ENCODE measurements around the gene SNTG2.

The SNTG2 gene

GRCh38 chr2:1269812-1270211, 319.2 kb downstream of the SNTG2 start:
- H3K36me3 ChIP-seq (ENCODE audit: control insufficient read depth, low read depth, low read length), result no peaks in the 10 kb centered on the region
- no peaks in the 10 kb centered on the region for H3K27me3 ChIP-seq (ENCODE audit: control insufficient read depth, insufficient read depth, low read length)
- H3K4me1 ChIP-seq (ENCODE audit: control insufficient read depth, low read depth, low read length), result no peaks in the 10 kb centered on the region
- H3K9ac ChIP-seq (ENCODE audit: low read length), result no peak overlapping the region
- no peak overlapping the region for H3K4me3 ChIP-seq (ENCODE audit: low read length)
- H3K9me3 ChIP-seq (ENCODE audit: control insufficient read depth, low read depth, low read length), result no peaks in the 10 kb centered on the region
- no peak overlapping the region for H3K27ac ChIP-seq (ENCODE audit: low read length)

GRCh38 chr2:1272835-1273234, 322.2 kb downstream of the SNTG2 start:
- Histone ChIP-seq H3K9ac (ENCODE audit: low read length) (no peak overlapping the region), H3K27me3 (ENCODE audit: control insufficient read depth, insufficient read depth, low read length) (no peaks in the 10 kb centered on the region), H3K36me3 (ENCODE audit: control insufficient read depth, low read depth, low read length) (no peaks in the 10 kb centered on the region), H3K9me3 (ENCODE audit: control insufficient read depth, low read depth, low read length) (no peaks in the 10 kb centered on the region), H3K4me1 (ENCODE audit: control insufficient read depth, low read depth, low read length) (no peaks in the 10 kb centered on the region), H3K27ac (ENCODE audit: low read length) (no peak overlapping the region), H3K4me3 (ENCODE audit: low read length) (no peak overlapping the region)

DNA sequence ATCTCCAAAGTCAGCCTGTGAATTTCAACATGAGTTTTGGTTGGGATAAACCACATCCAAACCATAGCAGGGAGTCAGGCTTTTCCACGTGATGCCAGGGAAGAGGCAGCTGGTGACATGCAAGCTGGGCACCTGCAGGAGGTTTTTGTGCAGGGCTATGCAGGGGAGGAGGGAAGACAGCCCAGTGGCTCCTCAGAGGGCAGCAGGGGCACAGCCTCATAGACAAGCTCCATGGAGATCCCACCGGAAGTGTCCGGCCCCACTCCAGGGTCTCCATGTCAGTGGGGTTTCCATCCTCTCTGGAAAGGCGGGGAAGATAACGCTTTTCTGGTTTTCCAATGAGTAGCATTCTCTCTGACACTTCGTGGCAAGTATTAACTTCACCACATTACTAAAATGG, 327.0 kb downstream of the SNTG2 start:
- Histone ChIP-seq H3K36me3 (ENCODE audit: control insufficient read depth, low read depth, low read length) (no peaks in the 10 kb centered on the region), H3K9me3 (ENCODE audit: control insufficient read depth, low read depth, low read length) (no peaks in the 10 kb centered on the region), H3K4me3 (ENCODE audit: low read length) (no peak overlapping the region), H3K27ac (ENCODE audit: low read length) (no peak overlapping the region), H3K9ac (ENCODE audit: low read length) (no peak overlapping the region), H3K4me1 (ENCODE audit: control insufficient read depth, low read depth, low read length) (no peaks in the 10 kb centered on the region), H3K27me3 (ENCODE audit: control insufficient read depth, insufficient read depth, low read length) (no peaks in the 10 kb centered on the region)

- Histone ChIP-seq H3K9ac (ENCODE audit: low read length) (no peak overlapping the region), H3K9me3 (ENCODE audit: control insufficient read depth, low read depth, low read length) (no peaks in the 10 kb centered on the region), H3K27me3 (ENCODE audit: control insufficient read depth, insufficient read depth, low read length) (no peaks in the 10 kb centered on the region), H3K4me1 (ENCODE audit: control insufficient read depth, low read depth, low read length) (no peaks in the 10 kb centered on the region), H3K4me3 (ENCODE audit: low read length) (no peak overlapping the region), H3K36me3 (ENCODE audit: control insufficient read depth, low read depth, low read length) (no peaks in the 10 kb centered on the region), H3K27ac (ENCODE audit: low read length) (no peak overlapping the region)
Measured at GRCh38 chr2:1278125-1278524, 327.5 kb downstream of the SNTG2 start.

- Histone ChIP-seq H3K4me1 (ENCODE audit: control insufficient read depth, low read depth, low read length) (no peaks in the 10 kb centered on the region), H3K27ac (ENCODE audit: low read length) (no peak overlapping the region), H3K27me3 (ENCODE audit: control insufficient read depth, insufficient read depth, low read length) (no peaks in the 10 kb centered on the region), H3K9ac (ENCODE audit: low read length) (no peak overlapping the region), H3K4me3 (ENCODE audit: low read length) (no peak overlapping the region), H3K36me3 (ENCODE audit: control insufficient read depth, low read depth, low read length) (no peaks in the 10 kb centered on the region), H3K9me3 (ENCODE audit: control insufficient read depth, low read depth, low read length) (no peaks in the 10 kb centered on the region)
Measured at GRCh38 chr2:1278861-1279260, 328.2 kb downstream of the SNTG2 start.

- Histone ChIP-seq H3K27me3 (ENCODE audit: control insufficient read depth, insufficient read depth, low read length) (no peaks in the 10 kb centered on the region), H3K4me1 (ENCODE audit: control insufficient read depth, low read depth, low read length) (no peaks in the 10 kb centered on the region), H3K36me3 (ENCODE audit: control insufficient read depth, low read depth, low read length) (no peaks in the 10 kb centered on the region), H3K9ac (ENCODE audit: low read length) (no peak overlapping the region), H3K27ac (ENCODE audit: low read length) (no peak overlapping the region), H3K4me3 (ENCODE audit: low read length) (no peak overlapping the region), H3K9me3 (ENCODE audit: control insufficient read depth, low read depth, low read length) (no peaks in the 10 kb centered on the region)
Measured at GRCh38 chr2:1282552-1282951, 331.9 kb downstream of the SNTG2 start.

DNA sequence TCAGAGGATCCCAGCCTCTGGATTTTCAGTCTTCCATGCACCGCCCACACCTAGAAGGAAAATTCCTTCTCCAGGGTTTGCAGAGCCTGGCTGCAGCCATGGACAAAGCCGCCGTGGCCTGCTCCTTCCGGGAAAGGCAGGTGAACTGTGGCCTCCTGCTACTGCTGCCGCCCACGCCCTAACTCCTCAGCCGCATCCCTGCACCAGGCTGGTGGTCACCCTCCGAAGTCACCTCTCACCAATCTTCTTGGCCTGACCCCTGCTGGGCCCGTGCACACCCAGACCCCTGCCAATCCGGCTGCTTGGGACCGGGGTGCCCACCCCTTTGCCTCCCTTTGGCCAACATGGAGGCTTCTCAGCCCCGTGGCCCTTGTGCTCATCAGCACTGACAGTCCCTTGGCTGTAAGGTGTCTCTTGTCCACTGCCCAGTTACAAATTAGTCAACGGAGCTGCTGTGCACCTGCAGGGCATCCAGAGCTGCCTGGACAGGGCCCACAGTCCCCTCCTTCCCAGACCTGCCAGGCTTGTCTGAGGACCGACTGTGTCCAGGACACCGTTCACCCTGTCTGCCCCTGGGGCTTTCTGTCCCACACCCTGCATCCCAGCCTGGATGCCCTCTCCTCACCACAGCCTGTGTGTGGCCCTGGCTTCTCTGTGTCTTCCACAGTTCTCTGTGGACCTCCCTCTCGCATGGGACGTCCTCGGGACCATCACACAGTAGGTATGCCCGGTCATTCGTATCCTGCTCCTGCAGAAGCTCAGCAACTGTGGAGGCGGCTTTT, 332.6 kb downstream of the SNTG2 start:
- Histone ChIP-seq H3K9me3 (ENCODE audit: control insufficient read depth, low read depth, low read length) (no peaks in the 10 kb centered on the region), H3K9ac (ENCODE audit: low read length) (no peak overlapping the region), H3K4me1 (ENCODE audit: control insufficient read depth, low read depth, low read length) (no peaks in the 10 kb centered on the region), H3K27ac (ENCODE audit: low read length) (no peak overlapping the region), H3K36me3 (ENCODE audit: control insufficient read depth, low read depth, low read length) (no peaks in the 10 kb centered on the region), H3K27me3 (ENCODE audit: control insufficient read depth, insufficient read depth, low read length) (no peaks in the 10 kb centered on the region), H3K4me3 (ENCODE audit: low read length) (no peak overlapping the region)

GRCh38 chr2:1283871-1284270, 333.2 kb downstream of the SNTG2 start:
- no peak overlapping the region for H3K9ac ChIP-seq (ENCODE audit: low read length)
- no peaks in the 10 kb centered on the region for H3K4me1 ChIP-seq (ENCODE audit: control insufficient read depth, low read depth, low read length)
- H3K27me3 ChIP-seq (ENCODE audit: control insufficient read depth, insufficient read depth, low read length), result no peaks in the 10 kb centered on the region
- H3K4me3 ChIP-seq (ENCODE audit: low read length), result no peak overlapping the region
- no peaks in the 10 kb centered on the region for H3K36me3 ChIP-seq (ENCODE audit: control insufficient read depth, low read depth, low read length)
- H3K27ac ChIP-seq (ENCODE audit: low read length), result no peak overlapping the region
- no peaks in the 10 kb centered on the region for H3K9me3 ChIP-seq (ENCODE audit: control insufficient read depth, low read depth, low read length)

DNA sequence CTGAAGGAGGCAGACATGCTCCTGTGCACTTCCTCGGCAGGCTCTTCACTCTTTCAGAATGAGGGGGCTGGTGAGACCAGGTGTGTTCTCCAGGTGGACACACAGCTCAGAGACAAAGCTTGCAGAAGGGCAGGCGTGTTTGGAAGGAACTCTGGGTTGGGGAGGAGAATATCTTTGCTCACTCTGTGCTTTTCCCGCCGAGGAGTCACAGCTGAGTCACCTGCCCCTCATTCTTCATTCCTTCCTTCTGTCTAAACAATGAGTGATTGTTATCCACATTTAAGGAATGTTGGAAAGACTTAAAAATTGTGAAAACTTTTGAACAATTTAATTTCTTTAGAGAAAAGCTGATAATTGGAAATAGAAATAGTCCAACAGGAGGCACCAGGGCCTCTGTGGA, 336.3 kb downstream of the SNTG2 start:
- Histone ChIP-seq H3K4me3 (ENCODE audit: low read length) (no peak overlapping the region), H3K9me3 (ENCODE audit: control insufficient read depth, low read depth, low read length) (no peaks in the 10 kb centered on the region), H3K9ac (ENCODE audit: low read length) (no peak overlapping the region), H3K27me3 (ENCODE audit: control insufficient read depth, insufficient read depth, low read length) (no peaks in the 10 kb centered on the region), H3K4me1 (ENCODE audit: control insufficient read depth, low read depth, low read length) (no peaks in the 10 kb centered on the region), H3K27ac (ENCODE audit: low read length) (no peak overlapping the region), H3K36me3 (ENCODE audit: control insufficient read depth, low read depth, low read length) (no peaks in the 10 kb centered on the region)

DNA sequence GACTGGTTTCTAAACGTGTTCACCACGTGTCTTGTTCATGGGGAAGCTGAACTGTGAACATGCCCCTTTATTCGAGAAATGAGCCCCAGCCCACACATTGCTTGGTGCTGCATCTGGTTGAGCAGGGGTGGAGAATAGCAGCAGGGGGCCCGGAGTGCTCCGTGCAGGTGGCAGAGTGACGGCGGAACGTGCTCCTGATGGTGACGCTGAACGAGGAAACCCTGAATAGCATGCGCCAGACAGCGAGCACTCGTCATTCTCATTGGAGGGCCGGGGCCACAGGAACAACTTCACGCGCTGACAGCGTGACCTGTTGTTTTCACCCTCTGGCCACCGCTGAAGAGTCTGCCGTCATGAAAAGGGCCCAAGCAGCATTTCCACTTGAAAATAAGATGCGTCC, 336.8 kb downstream of the SNTG2 start:
- no peak overlapping the region for H3K4me3 ChIP-seq (ENCODE audit: low read length)
- no peak overlapping the region for H3K27ac ChIP-seq (ENCODE audit: low read length)
- no peaks in the 10 kb centered on the region for H3K9me3 ChIP-seq (ENCODE audit: control insufficient read depth, low read depth, low read length)
- H3K4me1 ChIP-seq (ENCODE audit: control insufficient read depth, low read depth, low read length), result no peaks in the 10 kb centered on the region
- H3K36me3 ChIP-seq (ENCODE audit: control insufficient read depth, low read depth, low read length), result no peaks in the 10 kb centered on the region
- no peak overlapping the region for H3K9ac ChIP-seq (ENCODE audit: low read length)
- H3K27me3 ChIP-seq (ENCODE audit: control insufficient read depth, insufficient read depth, low read length), result no peaks in the 10 kb centered on the region

- Histone ChIP-seq H3K27me3 (ENCODE audit: control insufficient read depth, insufficient read depth, low read length) (no peaks in the 10 kb centered on the region), H3K36me3 (ENCODE audit: control insufficient read depth, low read depth, low read length) (no peaks in the 10 kb centered on the region), H3K4me3 (ENCODE audit: low read length) (no peak overlapping the region), H3K4me1 (ENCODE audit: control insufficient read depth, low read depth, low read length) (no peaks in the 10 kb centered on the region), H3K9ac (ENCODE audit: low read length) (no peak overlapping the region), H3K27ac (ENCODE audit: low read length) (no peak overlapping the region), H3K9me3 (ENCODE audit: control insufficient read depth, low read depth, low read length) (no peaks in the 10 kb centered on the region)
Measured at GRCh38 chr2:1294900-1295299, 344.3 kb downstream of the SNTG2 start.

DNA sequence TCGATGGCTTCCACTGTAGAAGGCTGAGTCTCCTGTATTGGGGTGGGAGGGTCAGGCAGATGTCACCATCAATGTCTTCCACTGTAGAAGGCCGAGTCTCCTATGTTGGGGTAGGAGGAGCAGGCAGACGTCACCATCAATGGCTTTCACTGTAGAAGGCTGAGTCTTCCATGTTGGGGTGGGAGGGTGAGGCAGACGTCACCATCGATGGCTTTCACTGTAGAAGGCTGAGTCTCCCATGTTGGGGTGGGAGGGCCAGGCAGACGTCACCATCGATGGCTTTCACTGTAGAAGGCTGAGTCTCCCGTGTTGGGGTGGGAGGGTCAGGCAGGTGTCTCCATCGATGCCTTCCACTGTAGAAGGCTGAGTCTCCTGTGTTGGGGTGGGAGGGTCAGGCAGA, 345.1 kb downstream of the SNTG2 start:
- no peaks in the 10 kb centered on the region for H3K27me3 ChIP-seq (ENCODE audit: control insufficient read depth, insufficient read depth, low read length)
- H3K9me3 ChIP-seq (ENCODE audit: control insufficient read depth, low read depth, low read length), result no peaks in the 10 kb centered on the region
- no peak overlapping the region for H3K4me3 ChIP-seq (ENCODE audit: low read length)
- no peaks in the 10 kb centered on the region for H3K36me3 ChIP-seq (ENCODE audit: control insufficient read depth, low read depth, low read length)
- H3K27ac ChIP-seq (ENCODE audit: low read length), result no peak overlapping the region
- no peak overlapping the region for H3K9ac ChIP-seq (ENCODE audit: low read length)
- H3K4me1 ChIP-seq (ENCODE audit: control insufficient read depth, low read depth, low read length), result no peaks in the 10 kb centered on the region
